ENCODE results near the gene NECAB3.

The NECAB3 gene

GRCh38 chr20:33660685-33661058, 13.6 kb downstream of the NECAB3 start:
- TF ChIP-seq, protein P1, sequence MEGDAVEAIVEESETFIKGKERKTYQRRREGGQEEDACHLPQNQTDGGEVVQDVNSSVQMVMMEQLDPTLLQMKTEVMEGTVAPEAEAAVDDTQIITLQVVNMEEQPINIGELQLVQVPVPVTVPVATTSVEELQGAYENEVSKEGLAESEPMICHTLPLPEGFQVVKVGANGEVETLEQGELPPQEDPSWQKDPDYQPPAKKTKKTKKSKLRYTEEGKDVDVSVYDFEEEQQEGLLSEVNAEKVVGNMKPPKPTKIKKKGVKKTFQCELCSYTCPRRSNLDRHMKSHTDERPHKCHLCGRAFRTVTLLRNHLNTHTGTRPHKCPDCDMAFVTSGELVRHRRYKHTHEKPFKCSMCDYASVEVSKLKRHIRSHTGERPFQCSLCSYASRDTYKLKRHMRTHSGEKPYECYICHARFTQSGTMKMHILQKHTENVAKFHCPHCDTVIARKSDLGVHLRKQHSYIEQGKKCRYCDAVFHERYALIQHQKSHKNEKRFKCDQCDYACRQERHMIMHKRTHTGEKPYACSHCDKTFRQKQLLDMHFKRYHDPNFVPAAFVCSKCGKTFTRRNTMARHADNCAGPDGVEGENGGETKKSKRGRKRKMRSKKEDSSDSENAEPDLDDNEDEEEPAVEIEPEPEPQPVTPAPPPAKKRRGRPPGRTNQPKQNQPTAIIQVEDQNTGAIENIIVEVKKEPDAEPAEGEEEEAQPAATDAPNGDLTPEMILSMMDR (IDR thresholded peaks at IDR 0.05; ENCODE audit: low read length, missing control alignments): no peak
- DNase-seq (ENCODE audit: low read depth): no peak
- no peak overlapping the region for H3K4me3 ChIP-seq (replicated peaks; ENCODE audit: low read depth, low read length)

DNA sequence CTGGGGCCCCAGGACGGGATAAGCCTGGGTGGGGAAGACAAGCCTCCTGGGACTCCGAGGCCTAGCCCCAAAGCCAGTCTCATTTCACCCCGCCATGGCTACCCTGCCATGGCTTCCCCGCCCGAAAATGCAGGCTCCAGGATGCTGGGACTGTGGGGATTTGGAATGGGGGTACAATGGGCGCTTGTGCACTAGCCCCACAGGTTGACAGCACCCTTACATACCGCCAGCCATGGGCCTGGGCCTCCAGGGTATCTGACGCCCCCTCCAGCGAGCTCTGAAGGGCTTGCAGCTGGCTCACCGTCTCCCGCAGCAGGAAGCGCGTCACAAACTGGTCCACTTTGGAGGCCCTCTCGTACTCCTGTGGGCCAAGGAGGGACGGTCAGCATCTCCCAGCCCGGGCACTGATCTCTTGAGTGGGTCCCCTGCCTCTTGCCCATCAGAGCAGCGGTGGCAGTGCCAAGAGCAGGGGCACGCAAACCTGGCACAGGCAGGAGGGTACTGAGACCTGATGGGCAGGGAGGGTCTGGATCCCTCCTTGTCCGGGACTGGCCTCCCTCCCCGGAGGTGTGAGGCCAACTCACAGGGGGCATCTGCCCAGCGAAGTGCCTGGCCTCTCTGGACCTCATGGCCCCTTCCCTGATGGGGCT, 14.1 kb downstream of the NECAB3 start:
- TF ChIP-seq, protein P1 (IDR thresholded peaks at IDR 0.05; ENCODE audit: low read length, missing control alignments): no peak
- H3K4me3 ChIP-seq (replicated peaks; ENCODE audit: low read depth, low read length): no peak overlapping the region
- DNase-seq (ENCODE audit: low read depth): no peak

DNA sequence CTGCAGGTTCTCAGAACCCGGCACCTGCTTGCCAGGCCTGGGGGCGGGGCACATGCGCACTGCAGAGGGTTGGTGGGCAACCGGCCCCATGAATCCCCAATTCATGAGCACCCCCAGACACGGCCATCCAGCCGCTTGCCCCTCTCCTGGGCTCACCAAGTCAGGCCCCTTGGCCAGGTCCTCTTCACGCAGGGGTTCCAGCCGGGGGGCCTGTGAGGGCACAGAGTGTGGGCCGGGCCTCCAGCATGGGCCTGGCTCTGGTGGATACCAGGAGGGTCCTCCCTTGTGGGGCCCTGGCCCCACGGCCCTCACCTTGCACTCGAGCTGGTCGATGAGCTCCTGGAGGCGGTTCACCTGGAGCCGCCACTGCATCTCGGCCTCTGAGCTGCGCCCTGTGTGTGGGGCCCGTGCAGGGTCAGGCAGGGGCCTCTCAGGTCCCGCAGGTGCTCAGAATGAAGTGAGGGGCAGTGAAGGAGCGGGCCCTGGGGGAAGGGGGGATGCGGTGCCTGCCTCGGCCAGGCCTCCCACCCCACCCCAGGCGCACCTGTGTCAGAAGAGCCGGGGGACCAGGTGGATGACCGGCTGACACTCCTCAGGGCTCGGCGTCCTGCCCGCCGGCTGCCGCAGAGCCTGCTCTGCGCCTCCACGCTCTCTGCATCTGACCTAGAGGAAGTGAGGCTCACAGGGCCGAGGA, 14.7 kb downstream of the NECAB3 start:
- no peak overlapping the region for H3K4me3 ChIP-seq (replicated peaks; ENCODE audit: low read depth, low read length)
- DNase-seq (ENCODE audit: low read depth): no peak
- TF ChIP-seq, protein P1 (IDR thresholded peaks at IDR 0.05; ENCODE audit: low read length, missing control alignments): no peak

GRCh38 chr20:33658929-33659328, 15.3 kb downstream of the NECAB3 start:
- H3K4me3 ChIP-seq (replicated peaks; ENCODE audit: low read depth, low read length): no peak overlapping the region
- DNase-seq (ENCODE audit: low read depth): no peak
- TF ChIP-seq, protein P1 (IDR thresholded peaks at IDR 0.05; ENCODE audit: low read length, missing control alignments): no peak

DNA sequence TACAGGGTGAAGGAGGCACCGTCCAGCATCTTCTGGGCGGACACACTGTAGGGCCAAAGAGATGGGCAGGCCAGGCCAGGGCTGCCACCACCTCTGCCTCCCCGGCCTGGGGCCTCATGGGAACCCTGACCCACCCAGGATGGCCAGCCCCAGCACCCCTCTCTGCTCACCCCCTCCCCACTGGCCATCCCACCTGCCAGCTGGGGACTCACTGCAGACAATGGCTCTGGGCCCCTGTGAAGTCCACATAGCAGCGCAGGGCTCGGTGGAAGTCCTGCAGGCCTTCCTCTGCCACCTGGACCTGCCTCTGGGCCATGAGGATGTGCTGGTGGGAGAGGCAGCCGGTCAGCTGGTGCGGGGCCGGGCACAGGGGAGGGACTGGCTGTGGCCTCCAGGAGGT, 15.7 kb downstream of the NECAB3 start:
- DNase-seq (ENCODE audit: low read depth): no peak
- TF ChIP-seq, protein P1 (IDR thresholded peaks at IDR 0.05; ENCODE audit: low read length, missing control alignments): no peak
- no peak overlapping the region for H3K4me3 ChIP-seq (replicated peaks; ENCODE audit: low read depth, low read length)

- no peak for DNase-seq (ENCODE audit: low read depth)
Measured at GRCh38 chr20:33657704-33658095, 16.5 kb downstream of the NECAB3 start.

More at GRCh38 chr20:33657704-33658095, 16.5 kb downstream of the NECAB3 start:
- no peak overlapping the region for H3K4me3 ChIP-seq (replicated peaks; ENCODE audit: low read depth, low read length)
- TF ChIP-seq, protein P1 (IDR thresholded peaks at IDR 0.05; ENCODE audit: low read length, missing control alignments): no peak

All from fibroblast of pulmonary artery (primary cell).